Vagina (tissue), 2 donors: ENCODE measurements around the gene WDR70. TPM values are rescaled to one million over a fixed set of nuclear protein-coding genes. Genes with fewer than 3 reads are reported as not detected.
"Not testable (repeated sequence)": the region's sequence is repeated elsewhere in the genome, so short reads cannot be mapped to it uniquely, and the experiment has no call there.

ENCODE experiments used
- DNase-seq, 2 donors: peaks; one replicate each; pipeline ENCODE4 v3.0.0-alpha.2; 2017; ENCODE audit errors: extremely low spot score in 2 of 2
- H3K27ac ChIP-seq: fragments of 200-600 bp; sonication (generic); one replicate; pipeline ENCODE4 v1.5.1; 2019
- H3K27me3 ChIP-seq: fragments of 200-600 bp; sonication (generic); one replicate; pipeline ENCODE4 v1.5.1; 2019
- H3K36me3 ChIP-seq, 2 donors: fragments of 200-600 bp; sonication (generic); one replicate each; pipeline ENCODE4 v1.5.1; 2017 to 2019
- H3K4me1 ChIP-seq: fragments of 200-600 bp; sonication (generic); one replicate; pipeline ENCODE4 v1.5.1; 2019
- H3K4me3 ChIP-seq, 2 donors: fragments of 200-600 bp; sonication (generic); 1 replicate in 1 of 2; 2 replicates in 1 of 2; pipeline ENCODE4 v1.5.1; 2016 to 2019
- H3K9me3 ChIP-seq: fragments of 200-600 bp; sonication (generic); one replicate; pipeline ENCODE4 v1.5.1; 2019
- CTCF ChIP-seq, 3 experiments: fragments of 450-650 bp in 2 of 3; fragments of 200-600 bp in 1 of 3; sonication (generic) in 1 of 3; IDR thresholded peaks; one replicate each; pipeline ENCODE4 v1.5.1; 2017 to 2019; ENCODE audit warnings: antibody characterized with exemption in 3 of 3, mild to moderate bottlenecking in 2 of 3, moderate library complexity in 2 of 3
- POLR2A ChIP-seq, 2 donors: fragments of 450-650 bp; IDR thresholded peaks; one replicate each; pipeline ENCODE4 v1.6.1; 2017; ENCODE audit warnings: antibody characterized with exemption in 2 of 2, mild to moderate bottlenecking in 2 of 2, moderate library complexity in 2 of 2
- POLR2AphosphoS5 ChIP-seq, 2 donors: sonication (generic); formaldehyde crosslinking; IDR thresholded peaks; one replicate each; pipeline ENCODE4 v1.9.0; 2017; ENCODE audit warnings: antibody characterized with exemption in 2 of 2, mild to moderate bottlenecking in 2 of 2, low read depth in 1 of 2; ENCODE audit not compliant: insufficient read depth in 1 of 2
- intact Hi-C: fragments of 100-400 bp; cut with DNase I; formaldehyde crosslinking; loops from one replicate; pipeline ENCODE4 v1.15.1; 2023
- total RNA-seq: library from RNA; depleted of rRNA; stranded (reverse); fragments of >200 nt; gene quantifications from one replicate; pipeline ENCODE4 v1.2.3, GENCODE V29; 2016

WDR70 gene
- total RNA-seq, 1 donor from 2014 or later = 31.4 TPM

- Histone ChIP-seq H3K27me3 (no peaks in the 10 kb centered on the region), H3K4me3 (no peak overlapping the region), H3K36me3 (no peaks in the 10 kb centered on the region), H3K9me3 (no peaks in the 10 kb centered on the region), H3K4me1 (no peaks in the 10 kb centered on the region), H3K27ac (no peak overlapping the region)
- no peak for DNase-seq
- no peak for TF ChIP-seq POLR2AphosphoS5 (IDR thresholded peaks at IDR 0.05; ENCODE audit: insufficient read depth in 1 of 2, low read depth in 1 of 2)
- no peak for TF ChIP-seq POLR2A (IDR thresholded peaks at IDR 0.05)
- TF ChIP-seq CTCF (IDR thresholded peaks at IDR 0.05) = no peak
- intact Hi-C loops = no loop called here
Observed at GRCh38 chr5:37604290-37604689, 225.2 kb downstream of the WDR70 start.

GRCh38 chr5:37606148-37606547 lies 227.0 kb downstream of the WDR70 start:
- intact Hi-C loops = no loop called here
- H3K27ac ChIP-seq = no peak overlapping the region
- no peak overlapping the region for H3K4me3 ChIP-seq
- H3K36me3 ChIP-seq = no peaks in the 10 kb centered on the region
- no peak for TF ChIP-seq POLR2A (IDR thresholded peaks at IDR 0.05)
- TF ChIP-seq CTCF (IDR thresholded peaks at IDR 0.05) = no peak
- TF ChIP-seq POLR2AphosphoS5 (IDR thresholded peaks at IDR 0.05; ENCODE audit: insufficient read depth in 1 of 2, low read depth in 1 of 2) = no peak
- no peaks in the 10 kb centered on the region for H3K27me3 ChIP-seq
- no peaks in the 10 kb centered on the region for H3K9me3 ChIP-seq
- no peak for DNase-seq
- H3K4me1 ChIP-seq = no peaks in the 10 kb centered on the region

DNA sequence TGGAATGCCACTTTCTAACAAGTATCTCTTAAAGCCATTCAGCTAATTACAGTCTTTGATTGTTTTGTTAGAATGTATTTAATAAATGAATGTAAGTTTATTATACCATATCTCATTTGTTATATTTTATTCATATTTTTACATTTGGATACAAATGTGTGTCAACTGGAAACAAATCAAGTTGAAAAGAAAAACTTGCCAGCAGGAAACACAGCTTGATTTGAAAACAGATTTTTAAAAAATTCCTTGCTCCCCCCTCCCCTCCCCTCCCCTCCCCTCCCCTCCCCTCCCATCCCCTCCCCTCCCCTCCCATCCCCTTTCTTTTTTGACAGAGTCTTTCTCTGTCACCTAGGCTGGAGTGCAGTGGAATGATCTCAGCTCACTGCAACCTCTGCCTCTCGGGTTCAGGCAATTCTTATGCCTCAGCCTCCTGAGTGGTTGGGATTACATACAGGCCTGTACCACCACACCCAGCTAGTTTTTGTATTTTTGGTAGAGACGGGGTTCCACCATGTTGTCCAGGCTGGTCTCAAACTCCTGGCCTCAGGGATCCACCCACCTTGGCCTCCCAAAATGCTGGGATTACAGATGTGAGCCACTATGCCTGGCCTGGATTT lies 227.6 kb downstream of the WDR70 start:
- no peak for TF ChIP-seq CTCF (IDR thresholded peaks at IDR 0.05)
- TF ChIP-seq POLR2AphosphoS5 (IDR thresholded peaks at IDR 0.05; ENCODE audit: insufficient read depth in 1 of 2, low read depth in 1 of 2) = no peak
- TF ChIP-seq POLR2A (IDR thresholded peaks at IDR 0.05) = no peak
- DNase-seq = no peak
- Histone ChIP-seq H3K27ac (no peak overlapping the region), H3K4me1 (no peaks in the 10 kb centered on the region), H3K27me3 (no peaks in the 10 kb centered on the region), H3K36me3 (no peaks in the 10 kb centered on the region), H3K9me3 (no peaks in the 10 kb centered on the region), H3K4me3 (no peak overlapping the region)
- intact Hi-C loops = no loop called here

DNA sequence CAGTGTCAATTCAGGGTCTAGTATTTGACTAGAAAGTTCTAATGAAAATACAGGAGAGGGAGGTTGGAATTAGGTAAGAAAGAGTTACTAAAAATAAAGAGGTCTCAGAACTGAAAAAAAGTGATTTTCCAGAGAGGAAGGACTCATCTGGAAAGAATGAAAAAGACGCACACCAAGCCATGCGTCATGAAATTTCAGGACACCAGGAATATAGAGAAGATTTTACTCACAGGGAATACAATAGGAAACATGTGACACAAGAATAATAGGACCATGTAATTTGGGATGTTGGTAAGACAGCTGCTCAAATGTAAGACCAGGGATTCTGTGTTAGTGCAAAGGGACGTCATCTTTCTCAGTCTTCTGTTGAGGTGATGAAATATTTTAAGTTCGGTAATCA lies 236.1 kb downstream of the WDR70 start:
- H3K27me3 ChIP-seq = no peaks in the 10 kb centered on the region
- no peak overlapping the region for H3K27ac ChIP-seq
- H3K4me1 ChIP-seq = no peaks in the 10 kb centered on the region
- intact Hi-C loops = no loop called here
- no peak overlapping the region for H3K4me3 ChIP-seq
- no peak for DNase-seq
- no peaks in the 10 kb centered on the region for H3K36me3 ChIP-seq
- no peaks in the 10 kb centered on the region for H3K9me3 ChIP-seq
- TF ChIP-seq CTCF (IDR thresholded peaks at IDR 0.05) (no peak), POLR2A (IDR thresholded peaks at IDR 0.05) (no peak), POLR2AphosphoS5 (IDR thresholded peaks at IDR 0.05; ENCODE audit: insufficient read depth in 1 of 2, low read depth in 1 of 2) (no peak)

GRCh38 chr5:37619353-37619752 lies 240.2 kb downstream of the WDR70 start:
- TF ChIP-seq POLR2AphosphoS5 (IDR thresholded peaks at IDR 0.05; ENCODE audit: insufficient read depth in 1 of 2, low read depth in 1 of 2) (peak in 1 of 2 donors; percentile 25), POLR2A (IDR thresholded peaks at IDR 0.05) (no peak)
- no peak for DNase-seq
- intact Hi-C loops = no loop called here
- Histone ChIP-seq H3K9me3 (no peaks in the 10 kb centered on the region), H3K4me1 (no peaks in the 10 kb centered on the region), H3K4me3 (no peak overlapping the region), H3K36me3 (no peaks in the 10 kb centered on the region), H3K27ac (no peak overlapping the region), H3K27me3 (no peaks in the 10 kb centered on the region)

DNA sequence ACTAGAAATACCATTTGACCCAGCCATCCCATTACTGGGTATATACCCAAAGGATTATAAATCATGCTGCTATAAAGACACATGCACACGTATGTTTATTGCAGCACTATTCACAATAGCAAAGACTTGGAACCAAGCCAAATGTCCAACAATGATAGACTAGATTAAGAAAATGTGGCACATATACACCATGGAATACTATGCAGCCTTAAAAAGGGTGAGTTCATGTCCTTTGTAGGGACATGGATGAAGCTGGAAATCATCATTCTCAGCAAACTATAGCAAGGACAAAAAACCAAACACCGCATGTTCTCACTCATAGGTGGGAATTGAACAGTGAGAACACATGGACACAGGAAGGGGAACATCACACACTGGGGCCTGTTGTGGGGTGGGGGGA lies 243.2 kb downstream of the WDR70 start:
- intact Hi-C loops, H3K27ac ChIP-seq, H3K36me3 ChIP-seq, DNase-seq, H3K4me3 ChIP-seq, H3K9me3 ChIP-seq, H3K27me3 ChIP-seq, H3K4me1 ChIP-seq: not testable (repeated sequence)
